COLO829 (cell line): ENCODE data around the gene FLYWCH2.
A peak's percentile ranks its signal among the peaks of the same experiment; 100 is the strongest.
"Not testable (repeated sequence)": the region's sequence is repeated elsewhere in the genome, so short reads cannot be mapped to it uniquely, and the experiment has no call there.

ENCODE experiments used
- DNase-seq: peaks from one replicate; pipeline ENCODE4 v3.0.0; 2012; ENCODE audit warnings: low spot score

Gene FLYWCH2

DNA sequence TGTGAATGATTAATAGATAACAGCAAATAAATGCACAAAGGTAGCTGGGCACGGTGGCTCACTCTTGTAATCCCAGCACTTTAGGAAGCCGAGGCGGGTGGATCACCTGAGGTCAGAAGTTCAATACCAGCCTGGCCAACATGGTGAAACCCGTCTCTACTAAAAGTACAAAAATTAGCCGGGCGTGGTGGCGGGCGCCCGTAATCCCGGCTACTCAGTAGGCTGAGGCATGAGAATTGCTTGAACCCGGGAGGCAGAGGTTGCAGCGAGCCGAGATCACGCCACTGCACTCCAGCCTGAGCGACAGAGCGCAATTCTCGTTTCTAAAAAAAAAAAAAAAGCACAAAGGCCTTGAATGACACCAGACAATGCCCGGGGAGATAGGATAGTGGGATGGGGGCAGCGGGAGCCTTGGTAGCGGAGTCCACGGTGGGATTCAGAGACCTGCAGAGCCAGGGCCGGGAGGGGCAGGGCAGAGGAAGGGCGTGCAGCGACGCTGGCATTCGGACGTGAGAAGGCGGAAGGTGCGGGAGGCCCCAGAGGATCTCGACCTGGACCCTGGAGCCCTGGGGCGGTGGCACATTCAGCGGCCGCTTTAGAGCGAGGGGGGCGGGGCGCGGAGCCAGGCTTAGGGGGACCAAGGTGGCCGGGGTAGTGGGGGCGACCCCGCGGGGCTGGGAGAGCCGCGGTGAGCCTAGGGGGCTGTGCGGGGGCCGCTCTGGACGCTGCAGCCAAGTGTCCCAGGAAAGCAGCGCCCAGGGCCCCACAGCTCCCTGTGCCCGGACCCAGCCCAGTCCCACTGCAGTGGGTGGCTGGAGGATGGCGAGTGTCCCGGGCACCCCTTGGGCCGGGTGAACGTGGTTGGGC, 999 bp upstream of the FLYWCH2 start:
- DNase-seq = no peak

GRCh38 chr16:2883458-2883908, 468 bp downstream of the FLYWCH2 start:
- DNase-seq = no peak

- DNase-seq = no peak
Observed at GRCh38 chr16:2884041-2884451, 1.0 kb downstream of the FLYWCH2 start.

GRCh38 chr16:2894231-2894630, 11.2 kb downstream of the FLYWCH2 start:
- DNase-seq = no peak

DNA sequence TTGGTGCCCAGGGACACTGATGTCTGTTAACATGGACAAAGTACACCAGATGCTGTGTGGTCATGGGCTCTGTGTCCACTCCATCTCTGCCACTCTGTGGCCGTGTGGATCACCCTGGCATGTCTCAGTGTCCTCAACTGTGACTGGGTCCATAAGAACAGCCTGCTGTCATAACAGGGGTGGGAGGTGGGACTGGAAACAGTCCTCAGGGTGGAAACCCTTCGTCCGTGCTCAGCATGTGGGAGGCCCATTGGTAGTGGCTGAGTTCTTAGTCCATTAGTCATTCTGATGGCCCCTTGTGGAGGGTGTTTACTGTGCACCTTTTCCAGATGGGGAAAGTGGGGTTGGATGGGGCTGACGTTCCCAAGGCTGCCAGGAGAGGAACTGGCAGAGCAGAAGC, 12.8 kb downstream of the FLYWCH2 start:
- DNase-seq = no peak

GRCh38 chr16:2896480-2897010, 13.5 kb downstream of the FLYWCH2 start:
- DNase-seq = no peak

DNA sequence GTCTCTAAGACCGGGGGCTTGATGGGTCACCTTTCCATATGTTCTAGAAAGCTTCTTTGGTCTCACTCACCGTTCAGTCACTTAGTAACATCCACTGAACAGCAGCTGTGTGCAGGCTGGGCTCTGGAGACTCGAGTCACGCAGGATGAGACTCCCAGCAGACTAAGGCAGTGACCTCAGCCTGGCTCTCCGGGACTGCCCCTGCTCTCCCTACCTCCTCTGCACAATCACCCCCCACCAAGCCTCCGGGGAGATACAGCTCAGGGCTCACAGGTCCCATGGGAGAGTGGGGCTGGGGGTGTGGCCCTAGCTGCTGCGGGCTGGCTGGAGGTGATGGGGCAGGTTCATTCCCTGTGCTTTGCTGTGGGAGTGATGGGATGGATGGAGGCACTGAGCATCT, 14.1 kb downstream of the FLYWCH2 start:
- DNase-seq = no peak

DNA sequence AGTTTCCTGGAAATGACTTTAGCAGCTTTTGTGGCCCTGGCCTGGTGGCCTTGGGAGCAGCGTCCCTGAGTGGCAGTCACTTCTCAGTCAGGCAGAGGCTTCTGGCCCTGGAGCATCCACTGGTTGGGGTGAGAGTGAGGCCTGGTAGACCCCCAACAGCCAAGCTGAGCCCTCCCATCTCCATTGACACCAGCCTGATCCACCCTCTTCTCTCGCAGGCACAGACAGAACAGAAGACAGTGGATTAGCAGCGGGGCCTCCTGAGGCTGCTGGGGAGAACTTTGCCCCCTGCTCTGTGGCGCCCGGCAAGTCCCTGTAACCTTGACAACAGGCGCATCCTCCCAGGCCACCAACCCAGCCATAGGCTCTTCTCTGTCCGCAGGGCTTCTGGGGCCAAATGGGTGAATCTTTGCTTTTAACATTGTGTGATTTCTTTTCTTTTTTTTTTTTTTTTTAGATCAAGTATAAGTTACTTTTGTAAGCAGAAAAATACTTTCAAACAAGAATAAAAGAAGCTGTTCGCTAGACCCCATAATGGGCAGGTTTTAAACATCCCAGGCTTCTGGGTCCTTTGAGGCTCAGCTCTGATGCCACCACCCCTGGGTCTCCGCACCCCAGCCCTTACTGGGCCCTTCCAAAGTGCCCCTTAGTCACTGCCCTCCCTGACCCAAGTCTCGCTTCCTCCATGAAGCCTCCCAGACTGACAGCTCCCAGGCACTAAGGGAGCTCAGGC, 16.0 kb downstream of the FLYWCH2 start:
- DNase-seq = no peak

DNA sequence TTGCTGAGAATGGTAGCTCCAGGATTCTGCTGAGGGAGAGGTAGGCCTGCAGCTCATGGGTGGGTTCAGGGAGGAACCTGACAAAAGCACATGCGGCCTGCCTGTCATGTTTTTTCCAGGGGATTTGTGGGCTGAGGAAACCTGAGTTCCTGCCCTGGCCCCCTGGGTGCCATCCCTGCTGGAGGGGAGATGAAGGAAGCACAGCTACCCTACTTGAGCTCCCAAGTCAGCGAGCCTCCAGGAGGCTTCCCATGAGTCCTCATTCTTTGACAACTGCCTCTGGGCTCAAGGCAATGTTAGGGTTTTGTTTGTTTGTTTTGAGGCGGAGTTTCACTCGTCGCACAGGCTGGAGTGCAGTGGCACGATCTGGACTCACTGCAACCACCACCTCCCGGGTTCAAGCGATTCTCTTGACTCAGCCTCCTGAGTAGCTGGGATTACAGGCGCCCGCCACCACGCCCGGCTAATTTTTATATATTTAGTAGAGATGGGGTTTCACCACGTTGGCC, 16.6 kb downstream of the FLYWCH2 start:
- no peak for DNase-seq

DNA sequence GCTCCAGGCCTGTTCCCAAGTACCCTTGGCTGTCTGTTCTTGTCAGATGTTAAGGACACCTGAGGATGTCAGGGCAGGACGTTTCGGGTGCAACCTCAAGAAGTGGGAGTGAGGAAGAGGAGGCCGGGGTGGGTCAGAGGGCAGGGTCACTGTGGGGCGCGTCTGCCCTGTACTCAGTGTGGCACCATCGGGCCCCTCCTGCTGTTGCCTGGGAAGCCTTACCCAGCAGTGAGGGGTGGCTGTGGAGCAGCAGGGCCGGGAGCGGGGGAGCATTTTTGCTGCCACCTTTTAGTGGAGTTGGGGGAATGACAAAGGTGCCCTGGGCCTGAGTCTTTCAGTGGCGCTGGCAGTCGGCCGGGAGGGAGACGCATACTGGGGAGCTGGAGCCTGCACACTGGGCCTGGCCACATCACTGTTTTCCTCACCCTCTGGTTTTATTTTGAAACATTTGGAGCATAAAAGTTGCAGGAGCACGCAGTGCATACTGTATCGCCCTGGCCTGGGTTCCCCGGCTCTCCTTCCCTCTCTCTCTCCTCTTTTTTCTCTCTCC, 17.6 kb downstream of the FLYWCH2 start:
- DNase-seq = no peak

DNA sequence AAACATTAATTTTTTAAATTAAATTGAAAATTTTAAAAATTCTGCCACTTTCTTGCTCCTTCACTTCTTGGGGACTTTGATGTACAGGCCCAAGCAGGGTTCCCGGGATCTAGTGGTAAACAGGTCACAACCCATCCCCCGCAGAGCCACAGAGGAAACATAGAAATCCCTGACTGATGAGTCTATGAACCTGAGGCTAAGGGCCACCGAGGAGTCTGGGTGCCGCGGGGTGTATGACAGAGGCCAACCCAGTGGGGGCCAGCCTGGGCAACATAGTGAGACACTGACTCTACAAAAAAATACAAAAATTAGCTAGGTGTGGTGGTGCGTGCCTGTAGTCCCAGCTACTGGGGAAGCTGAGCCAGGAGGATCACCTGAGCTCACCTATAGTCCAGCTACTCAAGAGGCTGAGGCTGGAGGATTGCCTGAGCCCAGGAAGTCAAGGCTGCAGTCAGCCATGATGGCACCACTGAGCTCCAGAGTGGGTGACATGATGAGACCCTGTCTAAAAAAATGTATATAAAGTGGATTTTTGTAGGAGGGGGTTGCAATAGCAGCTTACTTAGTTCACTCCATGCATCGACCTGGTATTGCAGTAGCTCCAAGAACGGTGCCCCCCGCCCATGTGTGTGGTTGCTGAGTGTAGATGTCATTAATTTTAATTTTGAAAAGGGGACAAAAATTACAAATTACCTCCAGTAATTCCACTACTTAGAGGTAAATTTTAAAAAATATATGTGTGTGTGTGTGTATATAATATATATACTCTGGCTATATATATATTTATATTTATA, 19.5 kb downstream of the FLYWCH2 start:
- no peak for DNase-seq

DNA sequence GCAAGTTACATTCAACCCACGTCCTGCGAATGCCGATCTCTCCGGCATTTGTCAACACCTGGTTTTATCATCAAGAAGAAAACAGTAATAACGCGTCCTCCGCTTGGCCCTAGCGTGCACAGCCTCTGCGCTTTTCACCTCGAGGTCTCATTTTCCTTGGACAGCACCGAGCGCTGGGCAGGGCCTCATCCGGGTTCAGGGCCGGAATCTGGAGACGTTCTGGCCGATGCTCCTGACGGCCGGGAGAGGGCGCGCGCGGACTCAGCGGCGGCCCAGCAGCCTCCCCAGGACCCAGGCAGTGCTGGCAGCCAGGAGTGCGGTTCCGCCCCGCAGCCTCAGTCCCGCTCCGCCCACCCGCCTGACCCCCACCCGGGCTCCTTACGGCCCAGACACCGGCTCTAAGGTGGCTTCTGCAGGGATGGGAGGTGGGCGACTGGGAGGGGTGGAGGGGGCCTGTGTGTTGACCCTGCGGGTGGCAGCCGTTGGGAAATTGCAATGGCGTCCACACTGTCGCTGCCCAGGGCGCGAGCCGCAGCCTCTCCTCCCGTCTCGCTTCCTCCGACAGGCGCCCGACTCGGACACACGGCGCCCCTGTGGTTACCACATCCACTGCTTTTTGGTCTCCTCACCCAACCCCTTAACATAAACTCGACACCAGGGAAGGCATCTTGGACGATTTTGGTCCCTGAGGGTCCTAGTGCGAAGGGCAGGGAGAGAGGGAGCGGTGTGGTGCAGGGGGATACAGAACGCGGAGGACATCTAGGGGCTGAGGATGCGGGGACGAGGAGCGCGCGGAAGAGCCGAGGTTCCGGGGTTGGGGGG, 21.3 kb downstream of the FLYWCH2 start:
- peak; percentile 80 for DNase-seq

GRCh38 chr16:2904922-2905240, 21.9 kb downstream of the FLYWCH2 start:
- no peak for DNase-seq

DNA sequence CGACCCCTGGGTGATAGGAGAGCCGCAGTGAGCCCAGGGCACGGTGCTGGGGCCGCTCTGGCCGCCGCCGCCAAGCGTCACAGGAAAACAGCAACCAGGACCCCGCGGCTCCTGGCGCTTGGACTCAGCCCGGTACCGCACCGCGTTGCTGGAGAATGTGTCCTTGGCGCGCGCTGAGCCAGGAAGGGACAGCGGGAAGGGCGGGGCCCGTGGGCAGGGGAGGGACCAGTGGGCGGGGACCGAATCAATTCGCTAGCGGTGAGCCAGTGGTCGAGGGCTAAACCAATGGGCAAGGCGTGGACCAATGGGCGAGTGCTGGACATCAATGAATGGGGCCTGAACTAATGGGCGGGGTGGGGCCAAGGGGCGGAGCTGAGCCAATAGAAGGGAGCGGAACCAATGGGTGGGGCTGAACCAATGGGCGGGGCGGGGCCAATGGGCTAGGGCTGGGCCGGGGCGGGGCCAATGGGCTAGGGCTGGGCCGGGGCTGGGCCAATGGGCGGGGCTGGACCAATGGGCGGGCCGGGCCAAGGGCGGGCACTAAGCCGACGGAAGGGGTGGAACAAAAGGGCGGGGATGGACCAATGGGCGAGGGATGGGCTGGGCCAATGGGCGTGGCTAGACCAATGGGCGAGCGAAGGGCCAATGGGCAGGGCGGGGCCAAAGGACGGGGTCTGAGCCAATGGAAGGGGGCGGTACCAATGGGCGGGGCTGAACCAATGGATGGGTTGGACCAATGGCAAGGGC, 22.4 kb downstream of the FLYWCH2 start:
- DNase-seq = peak; percentile 100

DNA sequence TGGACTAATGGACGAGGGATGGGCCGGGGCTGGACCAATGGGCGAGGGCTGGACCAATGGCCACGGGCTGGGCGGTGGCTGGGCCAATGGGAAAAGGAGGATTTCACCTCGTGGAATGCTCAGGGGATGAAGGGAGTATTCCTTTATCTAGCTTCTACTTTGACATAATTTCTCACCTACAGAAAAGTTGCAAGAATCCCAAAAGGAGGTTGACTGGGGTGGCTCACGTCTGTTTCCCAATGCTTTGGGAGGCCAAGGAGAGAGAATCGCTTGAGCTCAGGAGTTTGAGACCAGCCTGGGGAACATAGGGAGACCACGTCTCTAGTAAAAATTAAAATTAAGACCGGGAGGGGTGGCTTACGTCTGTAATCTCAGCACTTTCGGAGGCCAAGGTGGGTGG, 23.0 kb downstream of the FLYWCH2 start:
- peak; percentile 99 for DNase-seq

GRCh38 chr16:2907084-2907753, 24.2 kb downstream of the FLYWCH2 start:
- DNase-seq = not testable (repeated sequence)

GRCh38 chr16:2910441-2910969, 27.5 kb downstream of the FLYWCH2 start:
- no peak for DNase-seq

- peak; percentile 88 for DNase-seq
Observed at GRCh38 chr16:2911638-2912329, 28.8 kb downstream of the FLYWCH2 start, which contains the start of gene FLYWCH1. Gene FLYWCH1 (plus strand): TSS chr16:2911931. CDS start chr16:2929686, 17,755 bp downstream.
